H1 (cell line): ENCODE results near the gene NHS. TPM values are rescaled to one million over a fixed set of nuclear protein-coding genes. Genes with fewer than 3 reads are reported as not detected.

Source experiments
- BACH1 ChIP-seq: IDR thresholded peaks from 2 replicates; pipeline ENCODE4 v1.6.1; 2012; ENCODE audit warnings: low read length, improper control_type of control experiment
- CBX5 ChIP-seq: fragments of 300-800, 300-1000 bp; sonication (generic); IDR thresholded peaks from 2 replicates; pipeline ENCODE4 v1.7.1; 2016; ENCODE audit warnings: antibody characterized with exemption, low read length, low read depth
- CEBPB ChIP-seq: IDR thresholded peaks from 2 replicates; pipeline ENCODE4 v1.6.1; 2012; ENCODE audit warnings: low read depth, low read length
- CREB1 ChIP-seq: IDR thresholded peaks from 2 replicates; pipeline ENCODE4 v1.6.1; 2012; ENCODE audit warnings: inconsistent platforms
- NANOG ChIP-seq: IDR thresholded peaks from 2 replicates; pipeline ENCODE4 v1.6.1; 2011; ENCODE audit warnings: low read length, low read depth, mild to moderate bottlenecking, inconsistent platforms; ENCODE audit not compliant: insufficient read depth, poor library complexity, severe bottlenecking
- SIN3A ChIP-seq, 2 experiments: IDR thresholded peaks in 1 of 2; conservative IDR thresholded peaks in 1 of 2; 2 replicates each; pipeline ENCODE4 v1.6.1; 2011 to 2012; ENCODE audit warnings: low read length in 2 of 2, improper control_type of control experiment in 1 of 2, low read depth in 1 of 2, mild to moderate bottlenecking in 1 of 2
- SIX5 ChIP-seq: IDR thresholded peaks from 2 replicates; pipeline ENCODE4 v1.6.1; 2011; ENCODE audit warnings: mild to moderate bottlenecking, low read depth, low read length
- YY1 ChIP-seq: IDR thresholded peaks from 2 replicates; pipeline ENCODE4 v1.6.1; 2011; ENCODE audit warnings: low read depth, mild to moderate bottlenecking, low read length
- polyA plus RNA-seq, 7 experiments: library from polyadenylated mRNA; depleted of rRNA in 3 of 7; stranded (reverse) in 5 of 7; unstranded in 2 of 7; fragments of >200 nt in 5 of 7; fragments of 200-250 nt in 2 of 7; gene quantifications; 1 replicate in 5 of 7; 2 replicates in 1 of 7; 4 replicates in 1 of 7; pipeline versions ENCODE4 v1.2.1 to v1.2.3, GENCODE V29; 2011 to 2013; ENCODE audit warnings: missing spikeins in 2 of 7, mixed read lengths in 2 of 7
- total RNA-seq: library from RNA; stranded (reverse); fragmentation: NEBNext Ultra II Directional; extraction: Animal tissue kit (Norgen Biotek cat#: 25700); gene quantifications from 2 replicates; pipeline ENCODE4 v1.2.1, GENCODE V29; 2021
- TF ChIP-seq, protein P1 (sequence below): fragments of 300-600 bp; sonication (generic); IDR thresholded peaks from 2 replicates; pipeline ENCODE4 v1.7.1; 2012; ENCODE audit warnings: low read length, moderate library complexity, mild to moderate bottlenecking, inconsistent platforms; ENCODE audit not compliant: insufficient replicate concordance

Gene NHS
- total and polyA plus RNA-seq, 2 of the 8 experiments (the other 6 are each of a cell fraction or from before 2014, with no cell fraction given), result 2.2 to 6.7 TPM

DNA sequence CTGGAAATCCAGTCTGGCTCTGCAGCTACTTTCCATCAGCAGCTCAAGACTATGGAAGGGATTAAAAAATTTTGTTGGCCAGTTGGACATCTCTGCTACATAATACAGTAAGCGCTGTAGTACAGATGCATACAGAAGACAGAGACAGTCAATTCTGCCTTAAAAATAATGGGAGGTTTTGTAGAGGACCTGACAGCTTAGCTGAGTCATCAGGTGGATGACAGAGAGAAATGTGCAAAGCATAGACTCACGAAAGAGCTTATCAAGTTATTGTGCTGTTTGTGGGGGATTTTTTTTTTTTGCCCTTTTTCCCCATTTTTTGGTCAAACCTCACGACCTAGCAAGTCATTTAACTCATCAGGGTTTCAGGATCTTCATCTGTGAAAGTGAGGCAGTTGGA is 213.3 kb downstream of the NHS start (continued):
- TF ChIP-seq, protein P1, sequence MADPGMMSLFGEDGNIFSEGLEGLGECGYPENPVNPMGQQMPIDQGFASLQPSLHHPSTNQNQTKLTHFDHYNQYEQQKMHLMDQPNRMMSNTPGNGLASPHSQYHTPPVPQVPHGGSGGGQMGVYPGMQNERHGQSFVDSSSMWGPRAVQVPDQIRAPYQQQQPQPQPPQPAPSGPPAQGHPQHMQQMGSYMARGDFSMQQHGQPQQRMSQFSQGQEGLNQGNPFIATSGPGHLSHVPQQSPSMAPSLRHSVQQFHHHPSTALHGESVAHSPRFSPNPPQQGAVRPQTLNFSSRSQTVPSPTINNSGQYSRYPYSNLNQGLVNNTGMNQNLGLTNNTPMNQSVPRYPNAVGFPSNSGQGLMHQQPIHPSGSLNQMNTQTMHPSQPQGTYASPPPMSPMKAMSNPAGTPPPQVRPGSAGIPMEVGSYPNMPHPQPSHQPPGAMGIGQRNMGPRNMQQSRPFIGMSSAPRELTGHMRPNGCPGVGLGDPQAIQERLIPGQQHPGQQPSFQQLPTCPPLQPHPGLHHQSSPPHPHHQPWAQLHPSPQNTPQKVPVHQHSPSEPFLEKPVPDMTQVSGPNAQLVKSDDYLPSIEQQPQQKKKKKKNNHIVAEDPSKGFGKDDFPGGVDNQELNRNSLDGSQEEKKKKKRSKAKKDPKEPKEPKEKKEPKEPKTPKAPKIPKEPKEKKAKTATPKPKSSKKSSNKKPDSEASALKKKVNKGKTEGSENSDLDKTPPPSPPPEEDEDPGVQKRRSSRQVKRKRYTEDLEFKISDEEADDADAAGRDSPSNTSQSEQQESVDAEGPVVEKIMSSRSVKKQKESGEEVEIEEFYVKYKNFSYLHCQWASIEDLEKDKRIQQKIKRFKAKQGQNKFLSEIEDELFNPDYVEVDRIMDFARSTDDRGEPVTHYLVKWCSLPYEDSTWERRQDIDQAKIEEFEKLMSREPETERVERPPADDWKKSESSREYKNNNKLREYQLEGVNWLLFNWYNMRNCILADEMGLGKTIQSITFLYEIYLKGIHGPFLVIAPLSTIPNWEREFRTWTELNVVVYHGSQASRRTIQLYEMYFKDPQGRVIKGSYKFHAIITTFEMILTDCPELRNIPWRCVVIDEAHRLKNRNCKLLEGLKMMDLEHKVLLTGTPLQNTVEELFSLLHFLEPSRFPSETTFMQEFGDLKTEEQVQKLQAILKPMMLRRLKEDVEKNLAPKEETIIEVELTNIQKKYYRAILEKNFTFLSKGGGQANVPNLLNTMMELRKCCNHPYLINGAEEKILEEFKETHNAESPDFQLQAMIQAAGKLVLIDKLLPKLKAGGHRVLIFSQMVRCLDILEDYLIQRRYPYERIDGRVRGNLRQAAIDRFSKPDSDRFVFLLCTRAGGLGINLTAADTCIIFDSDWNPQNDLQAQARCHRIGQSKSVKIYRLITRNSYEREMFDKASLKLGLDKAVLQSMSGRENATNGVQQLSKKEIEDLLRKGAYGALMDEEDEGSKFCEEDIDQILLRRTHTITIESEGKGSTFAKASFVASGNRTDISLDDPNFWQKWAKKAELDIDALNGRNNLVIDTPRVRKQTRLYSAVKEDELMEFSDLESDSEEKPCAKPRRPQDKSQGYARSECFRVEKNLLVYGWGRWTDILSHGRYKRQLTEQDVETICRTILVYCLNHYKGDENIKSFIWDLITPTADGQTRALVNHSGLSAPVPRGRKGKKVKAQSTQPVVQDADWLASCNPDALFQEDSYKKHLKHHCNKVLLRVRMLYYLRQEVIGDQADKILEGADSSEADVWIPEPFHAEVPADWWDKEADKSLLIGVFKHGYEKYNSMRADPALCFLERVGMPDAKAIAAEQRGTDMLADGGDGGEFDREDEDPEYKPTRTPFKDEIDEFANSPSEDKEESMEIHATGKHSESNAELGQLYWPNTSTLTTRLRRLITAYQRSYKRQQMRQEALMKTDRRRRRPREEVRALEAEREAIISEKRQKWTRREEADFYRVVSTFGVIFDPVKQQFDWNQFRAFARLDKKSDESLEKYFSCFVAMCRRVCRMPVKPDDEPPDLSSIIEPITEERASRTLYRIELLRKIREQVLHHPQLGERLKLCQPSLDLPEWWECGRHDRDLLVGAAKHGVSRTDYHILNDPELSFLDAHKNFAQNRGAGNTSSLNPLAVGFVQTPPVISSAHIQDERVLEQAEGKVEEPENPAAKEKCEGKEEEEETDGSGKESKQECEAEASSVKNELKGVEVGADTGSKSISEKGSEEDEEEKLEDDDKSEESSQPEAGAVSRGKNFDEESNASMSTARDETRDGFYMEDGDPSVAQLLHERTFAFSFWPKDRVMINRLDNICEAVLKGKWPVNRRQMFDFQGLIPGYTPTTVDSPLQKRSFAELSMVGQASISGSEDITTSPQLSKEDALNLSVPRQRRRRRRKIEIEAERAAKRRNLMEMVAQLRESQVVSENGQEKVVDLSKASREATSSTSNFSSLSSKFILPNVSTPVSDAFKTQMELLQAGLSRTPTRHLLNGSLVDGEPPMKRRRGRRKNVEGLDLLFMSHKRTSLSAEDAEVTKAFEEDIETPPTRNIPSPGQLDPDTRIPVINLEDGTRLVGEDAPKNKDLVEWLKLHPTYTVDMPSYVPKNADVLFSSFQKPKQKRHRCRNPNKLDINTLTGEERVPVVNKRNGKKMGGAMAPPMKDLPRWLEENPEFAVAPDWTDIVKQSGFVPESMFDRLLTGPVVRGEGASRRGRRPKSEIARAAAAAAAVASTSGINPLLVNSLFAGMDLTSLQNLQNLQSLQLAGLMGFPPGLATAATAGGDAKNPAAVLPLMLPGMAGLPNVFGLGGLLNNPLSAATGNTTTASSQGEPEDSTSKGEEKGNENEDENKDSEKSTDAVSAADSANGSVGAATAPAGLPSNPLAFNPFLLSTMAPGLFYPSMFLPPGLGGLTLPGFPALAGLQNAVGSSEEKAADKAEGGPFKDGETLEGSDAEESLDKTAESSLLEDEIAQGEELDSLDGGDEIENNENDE, result no peak
- TF ChIP-seq BACH1 (no peak), CEBPB (no peak), NANOG (no peak), SIN3A (conservative IDR thresholded peaks at IDR 0.05 in 1 of 2, IDR thresholded peaks at IDR 0.05 in 1 of 2; ENCODE audit: low read depth in 1 of 2, low read length in 2 of 2) (no peak), CREB1 (no peak), YY1 (no peak), SIX5 (no peak), CBX5 (no peak)
